ENCODE measurements around the gene TNIP1.
A peak's percentile ranks its signal among the peaks of the same experiment; 100 is the strongest.

GRCh38 chr5:151029179-151030055 is 51.4 kb downstream of the TNIP1 start:
- TF ChIP-seq EP300 (IDR thresholded peaks at IDR 0.05) (no peak), CTCF (IDR thresholded peaks at IDR 0.05) (no peak), POLR2AphosphoS5 (IDR thresholded peaks at IDR 0.05) (peak; percentile 18 to 54), POLR2A (IDR thresholded peaks at IDR 0.05) (no peak)
